HG02981 (cell line): ENCODE measurements around the gene FAM177B.
"Not testable (repeated sequence)": the region's sequence is repeated elsewhere in the genome, so short reads cannot be mapped to it uniquely, and the experiment has no call there.

Source experiments
- ATAC-seq: cut with Tn5 transposase; IDR thresholded peaks from one replicate; pipeline ENCODE4 v1.9.1; 2021; ENCODE audit warnings: mild to moderate bottlenecking, moderate library complexity; ENCODE audit not compliant: unreplicated experiment

FAM177B gene

DNA sequence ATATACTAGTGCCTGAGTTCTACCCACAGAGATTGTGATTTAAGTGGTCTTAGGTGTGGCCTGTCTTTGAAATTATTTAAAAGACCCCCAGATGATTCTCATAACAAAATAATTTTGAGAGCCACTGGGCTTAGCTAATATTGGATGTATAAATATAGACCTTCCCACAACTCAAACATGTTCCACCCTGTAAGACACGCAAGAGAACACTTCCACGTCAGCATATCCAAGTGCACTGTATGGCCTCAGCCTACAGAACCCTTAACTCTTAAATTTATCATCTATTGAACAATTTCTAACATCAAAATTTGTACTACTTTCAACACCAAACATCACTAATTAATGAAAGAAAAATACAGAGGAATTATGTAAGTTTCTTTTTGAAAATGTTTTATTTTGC lies 2.5 kb downstream of the FAM177B start:
- ATAC-seq: no peak

DNA sequence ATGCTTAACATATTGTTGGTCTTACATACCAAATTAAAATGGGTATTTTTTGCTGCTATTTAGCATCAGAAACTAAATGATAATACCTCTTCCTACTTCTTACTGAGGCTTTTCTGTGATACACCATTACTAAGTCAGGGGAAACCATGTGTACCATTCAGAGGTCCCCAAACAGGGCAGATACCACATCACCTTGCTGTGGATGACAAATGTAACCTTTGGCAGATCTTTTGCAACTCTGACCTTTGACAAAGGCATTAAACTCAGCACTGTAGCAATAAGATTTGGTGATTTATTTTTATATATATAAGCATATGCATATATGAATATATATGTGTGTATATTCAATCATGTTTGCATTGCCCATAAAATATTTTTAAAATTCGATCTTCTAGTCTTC lies 2.9 kb downstream of the FAM177B start:
- ATAC-seq: no peak

DNA sequence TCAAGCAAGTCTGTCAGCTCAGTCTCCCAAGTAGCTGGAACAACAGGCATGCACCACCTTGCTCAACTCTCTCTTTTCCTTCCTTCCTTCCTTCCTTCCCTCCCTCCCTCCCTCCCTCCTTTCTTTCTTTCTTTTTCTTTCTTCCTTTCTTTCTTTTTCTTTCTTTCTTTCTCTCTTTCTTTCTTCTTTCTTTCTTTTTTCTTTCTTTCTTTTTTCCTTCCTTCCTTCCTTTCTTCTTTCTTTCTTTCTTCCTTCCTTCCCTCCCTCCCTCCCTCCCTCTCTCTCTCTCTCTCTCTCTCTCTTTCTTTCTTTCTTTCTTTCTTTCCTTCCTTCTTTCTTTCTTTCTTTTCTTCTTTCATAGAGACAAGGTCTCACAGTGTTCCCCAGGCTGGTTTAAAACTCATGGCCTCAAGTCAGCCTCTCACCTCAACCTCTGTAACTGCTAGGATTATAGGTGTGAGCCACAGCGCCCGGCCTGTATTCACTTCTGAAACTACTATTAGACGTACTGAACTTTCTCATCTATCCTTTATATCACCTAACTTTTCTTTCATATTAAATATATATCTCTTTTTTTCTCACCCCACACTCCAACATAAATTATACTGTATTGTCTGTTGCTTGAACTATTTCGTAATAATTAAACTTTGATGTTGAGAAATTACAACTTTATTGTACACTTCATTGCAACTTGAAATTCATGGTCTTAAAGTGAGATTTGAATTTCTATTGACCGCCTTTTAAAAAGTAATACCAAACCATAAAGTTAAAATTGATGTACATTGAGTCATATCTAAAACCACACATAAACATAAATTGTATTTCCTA lies 4.8 kb downstream of the FAM177B start:
- ATAC-seq: not testable (repeated sequence)

DNA sequence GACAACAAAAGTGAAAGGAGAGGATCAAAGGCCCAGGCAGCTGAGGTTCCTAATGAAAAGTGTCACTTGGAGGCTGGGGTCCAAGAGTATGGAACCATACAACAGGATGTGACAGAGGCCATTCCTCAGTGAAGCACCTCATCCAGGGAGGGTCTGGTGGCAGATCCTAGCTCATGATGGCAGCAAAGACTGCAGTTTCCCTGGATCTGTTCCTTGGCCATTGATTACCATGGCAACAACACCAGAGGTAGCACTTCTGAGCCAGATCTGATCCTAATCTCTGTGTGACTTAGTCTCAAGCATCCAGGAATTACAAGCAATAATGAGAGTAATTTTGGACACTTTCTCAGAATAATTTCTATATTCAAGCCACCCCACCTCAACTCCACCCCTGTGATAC lies 12.9 kb downstream of the FAM177B start:
- no peak for ATAC-seq

DNA sequence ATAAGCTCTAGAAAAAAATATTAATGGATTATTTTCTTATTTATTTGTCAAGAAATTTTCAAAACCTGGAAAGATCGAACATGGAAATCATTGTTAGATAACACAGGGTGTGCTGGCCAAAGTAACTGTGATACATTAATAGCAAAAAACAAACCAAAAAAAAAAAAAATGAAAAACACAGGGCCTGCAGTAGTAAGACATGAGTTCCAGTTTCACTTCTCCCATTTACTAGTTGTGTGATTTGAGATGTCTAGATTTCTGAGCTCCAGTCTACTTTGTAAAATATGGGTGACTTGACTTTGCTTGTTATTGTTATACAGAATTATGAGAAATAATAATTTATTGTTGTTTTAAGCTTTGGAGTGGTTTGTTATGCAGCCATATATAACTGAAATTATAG lies 13.6 kb downstream of the FAM177B start:
- ATAC-seq: peak; percentile 76

DNA sequence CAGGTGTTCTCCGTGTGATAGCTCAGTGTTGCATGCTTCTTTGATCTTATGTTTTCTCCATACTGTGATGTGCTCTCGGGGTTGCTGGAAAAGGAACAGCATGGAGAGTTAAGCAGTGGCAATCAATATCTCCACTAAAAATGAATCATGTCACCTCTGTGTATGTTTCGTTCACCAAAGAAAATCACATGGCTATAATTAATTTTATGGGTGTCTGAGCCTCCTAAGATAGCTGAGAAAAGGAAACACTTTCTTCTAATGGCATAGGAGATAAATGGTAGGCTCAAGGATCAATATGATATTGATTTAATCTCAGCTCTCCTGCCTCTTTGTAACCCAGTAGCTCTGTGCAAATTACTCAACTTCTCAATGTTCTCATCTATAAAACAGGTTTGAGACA lies 14.3 kb downstream of the FAM177B start:
- no peak for ATAC-seq

DNA sequence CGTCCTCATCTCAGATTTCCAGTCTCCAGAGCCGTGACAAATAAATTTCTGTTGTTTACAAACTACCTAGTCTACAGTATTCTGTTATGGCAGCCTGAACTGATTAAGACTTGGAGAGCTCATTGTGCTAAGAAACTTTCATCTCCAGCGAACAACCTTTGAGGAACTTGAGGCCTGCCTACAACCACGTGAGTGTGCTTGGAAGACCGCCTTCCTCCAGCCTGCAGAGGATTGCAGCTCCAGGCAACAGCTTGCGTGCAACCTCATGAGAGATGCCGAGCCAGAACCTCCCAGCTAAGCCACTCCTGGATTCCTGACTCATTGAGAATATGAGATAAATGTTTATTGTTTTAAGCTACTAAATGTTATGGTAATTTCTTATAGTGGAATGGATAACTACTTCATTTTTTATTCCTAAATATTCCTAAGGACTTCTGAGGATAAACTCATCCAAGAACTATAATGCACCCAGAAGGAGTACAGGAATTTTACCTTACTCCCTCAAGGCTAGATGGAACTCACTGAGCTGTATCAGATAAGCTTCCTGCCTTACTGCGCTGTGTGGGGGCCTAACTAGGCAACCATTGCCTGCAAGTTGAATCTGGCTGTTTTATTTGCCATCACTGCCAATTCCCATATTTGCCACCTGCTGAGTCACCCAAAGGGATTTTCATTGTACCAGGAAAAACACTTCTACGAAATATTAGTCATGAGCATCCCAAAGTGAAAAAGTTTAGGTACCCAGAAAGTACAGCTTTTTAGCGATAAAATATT lies 17.6 kb downstream of the FAM177B start:
- ATAC-seq: no peak

DNA sequence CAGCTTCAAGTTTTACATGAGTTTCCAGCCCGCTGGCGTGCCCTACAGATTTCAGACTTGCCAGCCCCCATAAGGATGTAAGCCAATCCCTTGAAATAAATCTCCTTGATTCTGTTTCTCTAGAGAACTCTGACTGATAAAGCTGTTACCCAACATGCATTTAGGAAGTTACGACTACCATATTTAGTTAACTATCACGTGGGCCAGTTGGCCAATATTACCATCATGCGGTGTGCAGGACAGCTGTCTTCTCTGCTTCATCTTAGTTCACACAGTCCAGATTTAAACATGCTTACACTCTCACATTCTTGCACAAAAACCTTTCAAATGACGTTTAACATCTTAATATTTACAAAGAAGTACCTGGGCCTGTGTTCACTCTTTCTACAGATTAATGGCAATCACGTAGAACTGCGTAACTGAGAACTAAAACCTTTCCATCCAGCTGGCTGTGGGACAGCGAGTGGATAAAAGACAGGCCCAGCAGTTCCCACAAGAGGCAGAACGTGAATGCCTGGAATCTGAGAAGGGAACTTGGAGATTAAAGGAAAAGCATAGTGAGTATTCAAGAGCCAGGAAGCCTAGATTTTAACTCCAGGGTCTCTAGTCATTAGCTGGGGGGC lies 20.8 kb downstream of the FAM177B start:
- no peak for ATAC-seq

DNA sequence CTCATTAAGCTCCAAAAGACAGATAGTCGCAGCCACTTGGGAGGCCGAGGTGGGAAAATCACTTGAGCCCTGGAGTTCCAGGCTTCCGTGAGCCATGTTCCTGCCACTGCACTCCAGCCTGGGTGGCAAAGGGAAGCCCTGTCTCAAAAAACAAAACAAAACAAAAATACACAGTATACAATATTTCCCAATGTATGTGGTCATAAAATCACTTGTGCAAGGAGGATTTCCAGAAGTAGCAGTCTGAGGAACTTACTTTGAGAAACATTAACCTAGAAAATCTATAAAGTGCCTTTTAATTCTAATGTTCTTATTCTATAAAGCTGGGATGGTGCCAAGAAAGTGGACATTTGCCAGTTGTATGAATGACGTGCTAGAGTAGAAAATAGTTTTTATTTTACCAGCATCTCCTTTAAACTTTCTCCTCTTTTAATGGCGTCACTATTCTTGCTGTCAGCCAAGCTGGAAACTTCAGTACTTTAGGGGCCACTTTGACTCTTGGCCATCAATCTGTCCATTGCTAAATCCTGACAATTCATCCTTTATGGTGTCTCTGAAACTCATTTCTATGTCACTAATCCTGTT lies 22.5 kb downstream of the FAM177B start:
- no peak for ATAC-seq

DNA sequence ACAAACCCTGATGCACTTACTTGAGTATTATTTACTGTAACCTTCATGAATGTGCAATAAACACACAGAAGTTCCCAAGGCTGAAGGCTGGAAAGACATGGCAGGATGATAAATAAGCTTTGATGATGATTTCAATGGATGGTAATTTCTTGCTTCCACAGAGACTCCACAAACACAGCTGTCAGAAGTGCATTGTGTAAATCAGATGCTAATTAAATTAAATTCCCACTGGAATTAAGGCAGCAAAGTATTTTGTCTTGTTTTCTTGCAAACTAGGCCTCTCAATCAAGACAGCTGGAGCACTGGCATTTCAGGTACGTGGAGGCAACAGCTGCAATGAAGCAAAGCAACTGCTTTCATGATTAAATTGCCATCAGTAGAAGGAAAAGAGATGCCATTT lies 24.1 kb downstream of the FAM177B start:
- ATAC-seq: no peak

DNA sequence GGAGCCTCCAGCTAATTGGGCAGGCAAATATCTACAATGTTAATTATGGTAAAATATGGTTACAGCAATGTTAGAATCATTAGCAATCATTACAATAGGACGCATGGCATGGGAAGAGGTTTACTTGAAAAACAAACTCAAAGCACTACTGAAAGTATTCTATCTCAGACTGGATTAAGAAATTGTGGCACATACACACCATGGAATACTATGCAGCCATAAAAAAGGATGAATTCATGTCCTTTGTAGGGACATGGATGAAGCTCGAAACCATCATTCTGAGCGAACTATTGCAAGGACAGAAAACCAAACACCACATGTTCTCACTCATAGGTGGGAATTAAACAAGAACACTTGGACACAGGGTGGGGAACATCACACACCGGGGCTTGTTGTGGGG lies 25.2 kb downstream of the FAM177B start:
- ATAC-seq: not testable (repeated sequence)

DNA sequence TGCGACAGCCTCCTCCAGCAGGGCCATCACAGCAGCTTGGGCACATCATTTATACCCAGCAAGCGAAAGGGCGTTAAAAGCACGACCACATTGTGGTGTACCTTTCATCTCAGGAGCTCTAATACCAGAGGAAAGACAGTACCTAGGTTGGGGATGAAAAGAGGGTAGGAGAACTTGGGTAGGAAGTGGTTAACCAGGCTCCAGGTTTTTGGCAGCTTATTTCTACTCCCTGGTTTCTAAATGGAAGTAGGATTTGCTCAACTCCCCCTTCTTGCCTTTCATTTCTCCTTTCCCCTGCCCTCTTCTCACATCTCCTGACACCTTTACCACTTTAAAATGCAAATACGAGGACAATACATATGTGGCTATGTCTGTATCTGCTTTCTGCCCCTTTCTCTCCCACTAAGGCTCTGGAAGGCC lies 30.2 kb downstream of the FAM177B start:
- no peak for ATAC-seq

DNA sequence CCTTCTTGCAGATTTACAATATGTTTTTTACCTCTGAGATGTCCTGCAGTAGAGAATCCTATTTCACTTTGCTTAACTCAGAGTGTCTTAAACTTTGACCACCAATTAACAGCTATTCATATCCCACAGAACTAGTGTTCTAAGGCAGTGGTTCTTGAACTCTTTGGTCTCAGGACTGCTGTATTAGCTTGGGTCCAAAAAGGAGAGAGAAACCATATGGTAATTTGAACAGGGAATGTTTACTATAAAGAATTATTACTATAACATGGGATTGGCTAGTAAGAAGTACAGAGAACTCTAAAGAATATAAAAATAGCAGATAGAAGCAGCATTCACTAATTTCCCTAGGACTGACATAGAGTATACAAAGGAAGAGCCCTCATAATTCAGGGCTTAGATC lies 31.6 kb downstream of the FAM177B start:
- no peak for ATAC-seq

DNA sequence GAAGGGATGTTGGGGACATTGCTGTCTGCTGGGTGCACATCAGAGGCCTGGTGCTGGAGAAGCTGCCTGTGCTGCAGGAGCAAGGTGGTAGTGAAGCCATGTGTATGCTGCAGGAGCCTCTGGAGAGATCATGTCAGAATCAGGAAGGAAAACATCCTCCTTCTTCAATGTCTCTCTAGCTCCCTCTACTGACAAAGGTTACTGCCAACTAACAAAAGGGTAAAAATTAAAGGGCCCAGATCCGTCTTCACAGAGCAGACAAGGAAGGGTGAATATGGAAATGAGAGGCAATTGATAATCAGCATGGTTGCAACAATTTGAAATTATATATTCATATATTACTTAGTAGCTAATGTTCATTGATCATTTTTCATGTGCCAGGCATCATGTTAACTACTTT lies 32.2 kb downstream of the FAM177B start:
- no peak for ATAC-seq

DNA sequence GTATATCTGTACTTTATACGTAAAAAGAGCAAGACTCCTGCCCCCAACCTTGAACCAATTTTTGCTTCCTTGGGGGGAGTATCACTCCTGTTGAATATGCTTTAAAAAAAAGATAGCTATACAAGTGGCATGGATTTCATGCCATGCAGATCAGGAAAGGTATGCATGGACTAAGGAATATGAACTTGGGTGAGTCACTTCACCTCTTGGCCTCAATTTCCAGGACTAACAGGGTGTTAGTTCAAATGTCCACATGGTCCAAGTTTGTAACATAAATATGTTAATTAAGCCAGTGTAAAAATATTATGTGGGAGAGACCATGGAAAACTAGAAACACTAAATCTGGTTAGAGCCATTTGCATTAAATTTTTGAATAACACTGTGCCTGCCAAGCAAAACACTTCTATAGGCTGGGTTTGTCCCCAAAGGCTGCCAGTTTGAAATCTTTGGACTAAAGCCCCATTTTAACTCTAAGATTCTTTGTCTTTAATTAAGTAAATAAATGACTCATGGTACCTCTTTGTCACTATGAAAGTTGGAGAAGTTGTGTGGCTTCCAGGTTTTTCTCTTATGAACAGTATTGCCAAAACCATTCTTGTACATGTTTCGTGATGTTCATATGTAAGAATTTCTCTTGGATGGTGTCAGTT lies 33.1 kb downstream of the FAM177B start:
- ATAC-seq: no peak

DNA sequence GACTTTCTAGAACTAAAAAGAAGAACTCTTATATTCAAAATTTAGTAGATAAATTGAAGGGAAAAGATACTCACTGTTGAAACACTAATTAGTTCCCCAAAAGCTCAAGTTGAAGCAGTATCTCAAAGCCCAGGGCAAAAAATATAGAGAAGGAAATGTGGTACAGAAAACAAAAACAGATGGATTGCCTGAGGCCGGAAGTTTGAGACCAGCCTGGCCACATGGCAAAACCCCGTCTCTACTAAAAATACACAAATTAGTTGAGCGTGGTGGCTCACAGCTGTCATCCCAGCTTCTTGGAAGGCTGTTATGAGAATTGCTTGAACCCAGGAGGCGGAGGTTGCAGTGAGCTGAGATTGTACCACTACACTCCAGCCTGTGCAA lies 36.0 kb downstream of the FAM177B start:
- peak; percentile 70 for ATAC-seq

DNA sequence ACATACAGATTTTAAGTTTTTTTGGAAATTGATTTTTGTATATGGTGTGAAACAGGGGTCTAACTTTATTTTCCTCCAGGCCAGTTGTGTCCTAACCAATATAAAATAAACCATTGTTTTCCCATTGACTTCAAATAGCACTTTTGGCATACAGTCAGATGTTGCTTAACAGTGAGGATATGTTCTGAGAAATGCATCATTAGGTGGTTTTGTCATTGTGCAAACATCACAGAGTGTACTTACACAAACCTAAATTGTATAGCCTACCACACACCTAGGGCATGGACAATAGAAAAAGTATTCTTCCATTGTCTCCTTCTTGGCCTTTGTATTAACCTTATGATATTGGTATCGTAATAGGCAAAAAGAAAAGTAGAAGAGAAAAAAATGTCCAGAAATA lies 40.5 kb downstream of the FAM177B start:
- ATAC-seq: no peak

DNA sequence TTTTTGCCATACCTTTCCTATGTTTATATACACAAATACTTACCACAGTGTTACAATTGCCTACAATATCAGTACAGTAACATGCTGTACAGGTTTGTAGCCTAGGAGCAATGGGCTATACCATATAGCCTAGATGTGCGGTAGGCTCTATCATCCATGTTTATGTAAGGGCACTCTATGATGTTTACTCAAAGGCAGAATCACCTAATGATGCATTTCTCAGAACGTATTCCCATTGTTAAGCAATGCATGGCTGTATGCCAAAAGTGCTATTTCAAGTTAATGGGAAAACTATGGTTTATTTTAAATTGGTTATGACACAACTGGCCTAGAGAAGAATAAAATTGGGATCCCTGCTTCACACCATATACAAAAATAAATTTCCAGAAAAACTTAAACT lies 41.0 kb downstream of the FAM177B start:
- ATAC-seq: no peak

DNA sequence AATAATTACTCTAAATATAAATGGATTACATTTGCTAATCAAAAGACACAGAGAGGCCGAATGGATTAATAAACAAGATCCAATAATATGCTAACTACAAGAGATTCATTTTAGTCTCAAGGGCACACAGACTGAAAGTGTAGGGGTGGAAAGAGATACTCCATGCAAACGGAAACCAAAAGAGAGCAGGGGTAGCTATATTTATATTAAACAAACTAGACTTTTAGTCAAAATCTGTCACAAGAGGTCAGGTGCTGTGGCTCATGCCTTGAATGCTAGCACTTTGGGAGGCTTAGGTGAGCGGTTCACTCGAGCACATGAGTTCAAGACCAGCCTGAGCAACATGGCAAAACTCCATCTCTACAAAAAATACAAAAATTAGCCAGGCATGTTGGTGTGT lies 44.2 kb downstream of the FAM177B start:
- no peak for ATAC-seq

DNA sequence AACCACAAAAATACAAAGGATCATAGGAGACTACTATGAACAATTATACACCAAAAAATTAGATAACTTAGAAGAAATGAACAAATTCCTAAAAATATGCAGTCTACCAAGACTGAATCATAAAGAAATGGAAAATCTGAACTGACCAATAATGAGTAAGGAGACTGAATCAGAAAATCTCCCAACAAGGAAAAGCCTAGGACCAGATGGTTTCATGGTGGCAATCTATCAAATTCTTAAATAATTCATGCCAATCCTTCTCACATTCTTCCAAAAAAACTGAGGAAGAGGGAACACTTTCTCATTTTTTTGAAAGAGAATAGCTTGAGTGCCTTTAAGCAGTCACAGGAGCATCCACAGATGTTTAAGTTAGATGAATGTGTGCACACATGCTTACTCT lies 46.0 kb downstream of the FAM177B start:
- no peak for ATAC-seq

DNA sequence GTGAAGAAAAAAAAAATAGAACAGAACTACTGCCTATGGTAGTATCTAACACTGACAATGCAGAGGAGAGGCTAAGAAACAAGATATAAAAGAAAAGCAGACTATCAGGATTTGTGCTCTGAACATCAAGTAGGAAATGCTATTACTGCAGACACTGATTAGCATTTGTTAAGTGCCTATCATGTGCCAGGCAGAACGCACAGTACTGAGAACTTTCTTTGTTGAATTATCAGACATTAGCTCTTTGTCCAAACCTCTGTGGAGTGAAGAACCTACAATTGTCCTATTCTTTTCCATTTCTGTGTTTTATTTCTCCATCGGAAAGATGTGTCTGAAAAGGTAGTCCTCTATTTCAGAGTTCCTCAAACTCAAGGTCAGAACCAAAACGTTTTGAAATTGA lies 47.4 kb downstream of the FAM177B start:
- ATAC-seq: no peak
